HCT116 (cell line): ENCODE data around the gene C15orf62. TPM values are rescaled to one million over a fixed set of nuclear protein-coding genes. Genes with fewer than 3 reads are reported as not detected.

Source experiments
- ATAC-seq: fragments of 200-7000 bp; cut with Tn5 transposase; 2 replicates; pipeline ENCODE4 v1.9.1; 2020; ENCODE audit warnings: mild to moderate bottlenecking, moderate library complexity
- BruUV-seq: library from RNA; stranded (reverse); fragments of 400-500 nt; replicated peaks from 2 replicates; lab custom pipeline; 2021; lab: Mats Ljungman, UMichigan
- CTCF ChIA-PET: fragments of 300-600 bp; sonication (Branson Sonifier 250); formaldehyde crosslinking; loops from one replicate; lab custom pipeline; 2021; ENCODE audit warnings: antibody characterized with exemption; lab: Charles Lee
- POLR2A ChIA-PET: fragments of 300-600, 350-600 bp; sonication (Branson Sonifier 250); formaldehyde crosslinking; loops from one replicate; lab custom pipeline; 2021; ENCODE audit warnings: antibody characterized with exemption; lab: Charles Lee
- RAD21 ChIA-PET, 2 experiments: fragments of 300-600 bp; sonication (Branson Sonifier 250); formaldehyde crosslinking; loops; one replicate each; lab custom pipeline; 2023; ENCODE audit warnings: low total read pairs in 2 of 2; ENCODE audit not compliant: uncharacterized antibody in 2 of 2, unreplicated experiment in 2 of 2, low non-redundant PET in 1 of 2; lab: Charles Lee
- DNase-seq: peaks from one replicate; pipeline ENCODE4 v3.0.0-alpha.2; 2010; ENCODE audit warnings: low read depth, low spot score
- H2AFZ ChIP-seq: fragments of 200-600 bp; shearing (Covaris generic), sonication (generic); 2 replicates; pipeline ENCODE4 v1.6.1; 2017; ENCODE audit warnings: low read depth, mixed run types, mixed read lengths, antibody characterized with exemption, low read length; ENCODE audit not compliant: poor library complexity, severe bottlenecking
- H3K27ac ChIP-seq: 2 replicates; pipeline ENCODE4 v1.5.1; 2012; ENCODE audit warnings: low read depth, low read length
- H3K27me3 ChIP-seq: fragments of 200-600 bp; sonication (generic); 2 replicates; pipeline ENCODE4 v1.6.1; 2016; ENCODE audit warnings: mixed run types, low read length, mixed read lengths; ENCODE audit not compliant: insufficient read depth
- H3K36me3 ChIP-seq, 2 experiments: fragments of 200-500 bp in 1 of 2; fragments of 200-600 bp in 1 of 2; sonication (Bioruptor generic) in 1 of 2; sonication (generic) in 1 of 2; 2 replicates each; pipeline versions ENCODE4 v1.5.1 to v1.6.1; 2014 to 2016; ENCODE audit warnings: low read length in 2 of 2, inconsistent platforms in 1 of 2, mixed read lengths in 1 of 2, mixed run types in 1 of 2; ENCODE audit not compliant: insufficient read depth in 2 of 2, control insufficient read depth in 1 of 2
- H3K4me1 ChIP-seq, 2 experiments: fragments of 200-600 bp in 1 of 2; sonication (generic) in 1 of 2; 2 replicates each; pipeline versions ENCODE4 v1.5.1 to v1.6.1; 2012 to 2017; ENCODE audit warnings: low read length in 2 of 2, inconsistent platforms in 1 of 2, mild to moderate bottlenecking in 1 of 2, mixed read lengths in 1 of 2, mixed run types in 1 of 2, moderate library complexity in 1 of 2; ENCODE audit not compliant: insufficient read depth in 2 of 2, control insufficient read depth in 1 of 2
- H3K4me2 ChIP-seq: fragments of 200-600 bp; sonication (generic); 2 replicates; pipeline ENCODE4 v1.6.1; 2017; ENCODE audit warnings: mixed run types, low read length, mixed read lengths
- H3K4me3 ChIP-seq, 2 experiments: fragments of 200-600 bp in 1 of 2; sonication (generic) in 1 of 2; replicated peaks in 1 of 2; 2 replicates each; pipeline ENCODE4 v1.5.1; 2011 to 2016; ENCODE audit warnings: low read length in 2 of 2, control low read depth in 1 of 2, low read depth in 1 of 2, mild to moderate bottlenecking in 1 of 2, mixed read lengths in 1 of 2, mixed run types in 1 of 2
- H3K79me2 ChIP-seq: fragments of 200-600 bp; sonication (generic); 2 replicates; pipeline ENCODE4 v1.6.1; 2017; ENCODE audit warnings: mild to moderate bottlenecking, mixed run types, low read length, moderate library complexity, mixed read lengths; ENCODE audit not compliant: insufficient read depth
- H3K9ac ChIP-seq: fragments of 200-600 bp; sonication (generic); 2 replicates; pipeline ENCODE4 v1.6.1; 2016; ENCODE audit warnings: low read length, mixed read lengths
- H3K9me2 ChIP-seq: fragments of 200-600 bp; sonication (generic), shearing (Covaris generic); 2 replicates; pipeline ENCODE4 v1.6.1; 2017; ENCODE audit warnings: mixed run types, mild to moderate bottlenecking, moderate library complexity; ENCODE audit not compliant: insufficient read depth
- H3K9me3 ChIP-seq, 2 experiments: fragments of 200-500 bp in 1 of 2; fragments of 200-600 bp in 1 of 2; sonication (Bioruptor generic) in 1 of 2; sonication (generic) in 1 of 2; 2 replicates each; pipeline ENCODE4 v1.6.1; 2014 to 2017; ENCODE audit warnings: low read length in 2 of 2, mixed read lengths in 2 of 2, inconsistent platforms in 1 of 2, low read depth in 1 of 2, mild to moderate bottlenecking in 1 of 2, mixed run types in 1 of 2, moderate library complexity in 1 of 2; ENCODE audit not compliant: control insufficient read depth in 1 of 2, insufficient read depth in 1 of 2
- H4K20me1 ChIP-seq: fragments of 200-600 bp; sonication (generic), shearing (Covaris generic); 2 replicates; pipeline ENCODE4 v1.6.1; 2017; ENCODE audit warnings: mixed run types, mild to moderate bottlenecking, moderate library complexity; ENCODE audit not compliant: insufficient read depth
- ATF3 ChIP-seq: IDR thresholded peaks from 2 replicates; pipeline ENCODE4 v1.6.1; 2012
- CBX3 ChIP-seq: IDR thresholded peaks from 2 replicates; pipeline ENCODE4 v1.6.1; 2012; ENCODE audit warnings: low read depth
- CEBPB ChIP-seq: IDR thresholded peaks from 2 replicates; pipeline ENCODE4 v1.6.1; 2012; ENCODE audit warnings: low read depth
- CTCF ChIP-seq, 3 experiments: fragments of 200-600 bp in 1 of 3; sonication (generic) in 1 of 3; IDR thresholded peaks in 2 of 3; conservative IDR thresholded peaks in 1 of 3; 2 replicates each; pipeline ENCODE4 v1.5.1; 2012 to 2017; ENCODE audit warnings: low read depth in 2 of 3, low read length in 2 of 3, antibody characterized with exemption in 1 of 3, borderline replicate concordance in 1 of 3, control low read depth in 1 of 3, mild to moderate bottlenecking in 1 of 3, mixed read lengths in 1 of 3, mixed run types in 1 of 3, moderate library complexity in 1 of 3; ENCODE audit not compliant: insufficient read depth in 1 of 3
- ELF1 ChIP-seq: IDR thresholded peaks from 2 replicates; pipeline ENCODE4 v1.6.1; 2012; ENCODE audit warnings: low read depth, borderline replicate concordance
- EZH2phosphoT487 ChIP-seq: fragments of 200-600 bp; IDR thresholded peaks from 2 replicates; pipeline ENCODE4 v1.6.1; 2018; ENCODE audit warnings: antibody characterized with exemption, borderline replicate concordance
- JUND ChIP-seq: IDR thresholded peaks from 2 replicates; pipeline ENCODE4 v1.6.1; 2012
- MAX ChIP-seq: IDR thresholded peaks from 2 replicates; pipeline ENCODE4 v1.6.1; 2012
- POLR2AphosphoS5 ChIP-seq: IDR thresholded peaks from 2 replicates; pipeline ENCODE4 v1.6.1; 2011; ENCODE audit warnings: mild to moderate bottlenecking, low read depth, low read length, moderate library complexity
- REST ChIP-seq: IDR thresholded peaks from 2 replicates; pipeline ENCODE4 v1.6.1; 2012; ENCODE audit warnings: low read depth
- SIN3A ChIP-seq: IDR thresholded peaks from 2 replicates; pipeline ENCODE4 v1.6.1; 2012; ENCODE audit warnings: low read depth
- SP1 ChIP-seq: IDR thresholded peaks from 2 replicates; pipeline ENCODE4 v1.6.1; 2012; ENCODE audit warnings: low read depth
- SRF ChIP-seq: IDR thresholded peaks from 2 replicates; pipeline ENCODE4 v1.6.1; 2012; ENCODE audit warnings: low read depth
- TCF7L2 ChIP-seq: IDR thresholded peaks from 2 replicates; pipeline ENCODE4 v1.7.0; 2011; ENCODE audit warnings: borderline replicate concordance, inconsistent platforms; ENCODE audit not compliant: insufficient read depth, insufficient read length; ENCODE audit errors: extremely low read depth
- YY1 ChIP-seq: IDR thresholded peaks from 2 replicates; pipeline ENCODE4 v1.6.1; 2011; ENCODE audit warnings: low read length, low read depth, moderate library complexity, mild to moderate bottlenecking; ENCODE audit not compliant: insufficient replicate concordance; ENCODE audit errors: extremely low read depth
- ZBTB33 ChIP-seq: IDR thresholded peaks from 2 replicates; pipeline ENCODE4 v1.6.1; 2011; ENCODE audit warnings: mild to moderate bottlenecking, low read length, moderate library complexity; ENCODE audit not compliant: insufficient replicate concordance; ENCODE audit errors: extremely low read depth
- ZFX ChIP-seq: fragments of 450-650 bp; IDR thresholded peaks from 2 replicates; pipeline ENCODE4 v1.6.1; 2017
- ZNF274 ChIP-seq: fragments of 200-500 bp; sonication (Bioruptor generic); IDR thresholded peaks from 2 replicates; pipeline ENCODE4 v1.6.1; 2014; ENCODE audit warnings: mild to moderate bottlenecking, low read depth, low read length, inconsistent platforms
- intact Hi-C: fragments of 100-400 bp; cut with micrococcal nuclease; formaldehyde crosslinking; loops from 2 replicates; pipeline ENCODE4 v1.10.0; 2022
- total RNA-seq: library from RNA; stranded (reverse); gene quantifications from one replicate; pipeline ENCODE4 v1.2.1, GENCODE V29; 2021; ENCODE audit not compliant: unreplicated experiment

C15orf62 gene
- total RNA-seq, 1 experiment from 2014 or later = 0.10 TPM

- Histone ChIP-seq H4K20me1 (no peaks in the 10 kb centered on the region), H3K4me3 (no peak overlapping the region), H3K36me3 (peaks cover 10 to 22% of the 10 kb centered on the region in 2 experiments; a peak in 3 of 4 replicates), H3K4me2 (no peak overlapping the region), H3K4me1 (peaks cover 6 to 12% of the 10 kb centered on the region in 2 experiments), H3K9ac (no peak overlapping the region), H3K9me3 (no peaks in the 10 kb centered on the region), H3K9me2 (no peaks in the 10 kb centered on the region), H3K79me2 (no peaks in the 10 kb centered on the region), H3K27me3 (no peaks in the 10 kb centered on the region), H2AFZ (no peak overlapping the region), H3K27ac (no peak overlapping the region; the same call in 1 of the 2 replicates)
- TF ChIP-seq ELF1 (no peak), SRF (no peak), SP1 (no peak), JUND (no peak), CBX3 (no peak), ATF3 (no peak), YY1 (no peak), ZFX (no peak), CEBPB (no peak), TCF7L2 (no peak), MAX (no peak), EZH2phosphoT487 (no peak), REST (no peak), SIN3A (no peak), POLR2AphosphoS5 (no peak), ZNF274 (no peak), CTCF (IDR thresholded peaks at IDR 0.05 in 2 of 3, conservative IDR thresholded peaks at IDR 0.05 in 1 of 3; ENCODE audit: borderline replicate concordance in 1 of 3, insufficient read depth in 1 of 3, low read depth in 2 of 3, low read length in 2 of 3) (no peak), ZBTB33 (no peak)
- ATAC-seq (no peak), DNase-seq (no peak)
- ChIA-PET POLR2A (interaction anchor here (2.1 kb wide), 1 partner anchor 12 kb away, joined by 5 read pairs; no protein-coding TSS in a partner anchor), RAD21 (interaction anchor here in 1 of 2 experiments (1.3 kb wide), 1 partner anchor 29 kb away, joined by 3 read pairs; no protein-coding TSS in a partner anchor), CTCF (interaction anchor here (1.0 to 1.1 kb wide), 2 partner anchors 116 to 155 kb away, joined by 3 to 5 read pairs; no protein-coding TSS in a partner anchor)
- BruUV-seq = no TSS peak
- intact Hi-C loops = no loop called here
Measured at GRCh38 chr15:40775740-40776536, 6.2 kb downstream of the C15orf62 start.
